Right lobe of liver (tissue), 4 donors: ENCODE results near the gene TNRC18.

Experiments
- POLR2A ChIP-seq: fragments of 450-650 bp; IDR thresholded peaks from one replicate; pipeline ENCODE4 v1.6.1; 2017; ENCODE audit warnings: antibody characterized with exemption, mild to moderate bottlenecking
- TF ChIP-seq, protein P1 (sequence below), 4 donors: fragments of 200-600 bp in 3 of 4; fragments of 450-650 bp in 1 of 4; IDR thresholded peaks; one replicate each; pipeline versions ENCODE4 v1.5.1 to v1.8.0; 2016 to 2022; ENCODE audit warnings: antibody characterized with exemption in 4 of 4, mild to moderate bottlenecking in 2 of 4
- donor health status: DM: no; HTN: no; CAD: no.
- donor health status: DM: no; HTN: no; CAD: no.
- donor health status: DM: no; HTN: yes; CAD: no.

DNA sequence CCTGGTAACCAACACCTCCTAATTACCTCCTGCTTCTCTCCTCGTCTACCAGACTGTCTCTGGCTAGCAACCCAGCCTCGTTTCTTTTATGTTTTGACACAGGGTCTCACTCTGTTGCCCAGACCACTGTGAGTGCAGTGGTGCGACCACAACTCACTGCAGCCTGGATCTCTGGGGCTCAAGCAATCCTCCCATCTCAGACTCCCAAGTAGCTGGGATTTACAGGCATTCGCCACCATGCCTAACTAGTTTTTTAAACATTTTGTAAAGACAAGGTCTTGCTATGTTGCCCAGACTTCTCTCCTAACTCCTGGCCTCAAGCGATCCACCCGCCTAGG lies 10.2 kb downstream of the TNRC18 start:
- TF ChIP-seq POLR2A: no peak
- TF ChIP-seq, protein P1, sequence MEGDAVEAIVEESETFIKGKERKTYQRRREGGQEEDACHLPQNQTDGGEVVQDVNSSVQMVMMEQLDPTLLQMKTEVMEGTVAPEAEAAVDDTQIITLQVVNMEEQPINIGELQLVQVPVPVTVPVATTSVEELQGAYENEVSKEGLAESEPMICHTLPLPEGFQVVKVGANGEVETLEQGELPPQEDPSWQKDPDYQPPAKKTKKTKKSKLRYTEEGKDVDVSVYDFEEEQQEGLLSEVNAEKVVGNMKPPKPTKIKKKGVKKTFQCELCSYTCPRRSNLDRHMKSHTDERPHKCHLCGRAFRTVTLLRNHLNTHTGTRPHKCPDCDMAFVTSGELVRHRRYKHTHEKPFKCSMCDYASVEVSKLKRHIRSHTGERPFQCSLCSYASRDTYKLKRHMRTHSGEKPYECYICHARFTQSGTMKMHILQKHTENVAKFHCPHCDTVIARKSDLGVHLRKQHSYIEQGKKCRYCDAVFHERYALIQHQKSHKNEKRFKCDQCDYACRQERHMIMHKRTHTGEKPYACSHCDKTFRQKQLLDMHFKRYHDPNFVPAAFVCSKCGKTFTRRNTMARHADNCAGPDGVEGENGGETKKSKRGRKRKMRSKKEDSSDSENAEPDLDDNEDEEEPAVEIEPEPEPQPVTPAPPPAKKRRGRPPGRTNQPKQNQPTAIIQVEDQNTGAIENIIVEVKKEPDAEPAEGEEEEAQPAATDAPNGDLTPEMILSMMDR (IDR thresholded peaks at IDR 0.05): no peak
